HG03457 (cell line): ENCODE results near the gene OPA1.
"Not testable (repeated sequence)": the region's sequence is repeated elsewhere in the genome, so short reads cannot be mapped to it uniquely, and the experiment has no call there.

ENCODE experiments used
- ATAC-seq: cut with Tn5 transposase; IDR thresholded peaks from one replicate; pipeline ENCODE4 v1.9.1; 2021; ENCODE audit warnings: moderate number of reproducible peaks; ENCODE audit not compliant: unreplicated experiment

The OPA1 gene

DNA sequence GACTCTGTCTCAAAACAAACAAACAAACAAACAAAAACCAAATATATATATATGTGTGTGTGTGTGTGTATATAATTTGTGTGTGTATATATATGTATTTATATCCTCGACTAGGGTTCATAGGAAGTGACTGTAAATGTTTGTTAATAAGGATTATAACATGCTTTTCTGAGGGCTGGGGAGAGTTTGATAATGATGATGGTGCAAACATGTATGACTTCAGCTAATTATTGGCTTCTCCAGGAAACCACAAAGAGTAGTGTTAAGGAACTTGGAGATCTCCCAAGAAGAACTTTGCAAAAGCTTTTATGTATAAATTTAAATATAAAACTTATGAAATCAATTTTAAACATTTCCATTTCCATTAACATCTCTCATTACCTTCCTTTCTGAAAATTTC lies 3.9 kb upstream of the OPA1 start:
- ATAC-seq: no peak

GRCh38 chr3:193589616-193590015 lies 3.4 kb upstream of the OPA1 start:
- ATAC-seq: no peak

GRCh38 chr3:193590088-193590856 lies 2.7 kb upstream of the OPA1 start:
- ATAC-seq: no peak

GRCh38 chr3:193593668-193594030 lies 641 bp downstream of the OPA1 start:
- ATAC-seq: peak; percentile 8

DNA sequence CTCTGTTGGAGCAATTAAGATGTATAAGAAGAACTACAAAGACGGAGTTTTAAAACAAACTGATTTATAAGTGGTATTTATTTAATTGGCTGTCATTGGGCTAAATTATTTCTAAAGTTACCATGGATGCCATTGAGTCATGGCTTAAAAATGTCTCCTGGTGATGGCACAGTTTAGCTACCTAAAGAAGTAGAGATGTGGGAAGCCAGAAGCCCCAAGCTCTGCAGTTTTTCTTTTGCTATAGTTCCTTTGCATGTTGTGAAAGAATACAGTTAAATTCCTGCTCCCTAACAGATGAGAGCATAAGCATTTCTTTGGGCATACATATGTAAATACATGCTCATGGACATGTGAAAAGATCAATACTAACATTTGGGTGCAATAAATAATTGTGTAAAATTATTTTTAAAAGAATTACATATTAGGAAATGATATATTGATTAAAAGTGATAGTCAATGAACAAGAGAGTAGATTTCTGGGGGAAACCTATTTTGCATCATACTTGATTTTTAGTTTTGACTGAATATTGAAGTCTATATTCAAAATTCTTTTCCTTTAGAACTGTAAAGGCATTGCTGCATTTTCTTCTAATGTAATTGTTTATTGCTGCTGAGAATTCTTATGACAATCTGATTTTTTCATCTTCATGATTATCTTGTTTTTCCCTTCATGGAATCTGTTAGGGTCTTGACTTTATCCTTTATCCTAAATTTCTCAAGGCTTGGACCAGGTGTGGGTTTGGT lies 2.1 kb downstream of the OPA1 start:
- no peak for ATAC-seq

DNA sequence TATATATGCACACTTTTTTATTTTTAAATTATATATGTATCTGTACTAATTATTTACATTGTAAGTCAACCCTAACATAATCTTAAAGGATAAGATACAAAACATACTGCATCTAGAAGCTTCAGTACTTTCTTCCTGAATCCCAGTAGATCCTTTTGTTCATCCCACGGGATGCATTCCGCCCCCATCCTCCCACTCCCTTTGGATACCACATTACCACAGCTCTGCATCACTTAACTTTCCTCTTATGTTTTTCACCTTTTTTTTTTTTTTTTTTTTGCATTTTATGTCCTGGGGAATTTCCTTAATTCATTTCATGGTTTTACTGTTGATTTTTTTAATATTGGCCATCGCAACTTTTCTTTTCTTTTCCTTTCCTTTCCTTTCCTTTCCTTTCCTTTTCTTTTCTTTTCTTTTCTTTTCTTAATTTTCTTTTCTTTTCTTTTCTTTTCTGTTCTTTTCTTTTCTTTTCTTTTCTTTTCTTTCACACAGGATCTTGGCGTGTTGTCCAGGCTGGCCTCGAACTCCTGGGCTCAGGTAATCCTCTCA lies 3.0 kb downstream of the OPA1 start:
- ATAC-seq: no peak

DNA sequence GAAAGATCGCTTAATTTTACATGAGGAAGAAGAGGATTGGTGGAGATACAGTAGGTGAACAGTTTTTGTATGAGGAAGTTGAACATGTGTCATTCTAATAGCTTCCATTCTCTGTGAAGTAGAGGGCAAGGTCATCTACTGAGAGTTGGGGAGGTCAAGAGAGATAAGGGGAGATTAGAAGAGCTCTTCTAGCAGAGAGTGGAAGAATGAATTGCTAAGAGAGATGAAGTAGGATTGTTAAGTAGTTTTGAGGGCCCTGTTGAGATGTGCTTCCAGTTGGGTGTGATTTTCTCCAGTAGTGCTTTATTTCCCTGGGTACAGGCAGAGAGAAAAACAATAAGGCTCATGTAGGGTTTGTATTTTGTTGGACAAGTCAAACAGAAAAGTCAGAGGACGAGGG lies 5.2 kb downstream of the OPA1 start:
- ATAC-seq: no peak

GRCh38 chr3:193599393-193599792 lies 6.4 kb downstream of the OPA1 start:
- no peak for ATAC-seq

- no peak for ATAC-seq
Measured at GRCh38 chr3:193605876-193606275, 12.9 kb downstream of the OPA1 start.

DNA sequence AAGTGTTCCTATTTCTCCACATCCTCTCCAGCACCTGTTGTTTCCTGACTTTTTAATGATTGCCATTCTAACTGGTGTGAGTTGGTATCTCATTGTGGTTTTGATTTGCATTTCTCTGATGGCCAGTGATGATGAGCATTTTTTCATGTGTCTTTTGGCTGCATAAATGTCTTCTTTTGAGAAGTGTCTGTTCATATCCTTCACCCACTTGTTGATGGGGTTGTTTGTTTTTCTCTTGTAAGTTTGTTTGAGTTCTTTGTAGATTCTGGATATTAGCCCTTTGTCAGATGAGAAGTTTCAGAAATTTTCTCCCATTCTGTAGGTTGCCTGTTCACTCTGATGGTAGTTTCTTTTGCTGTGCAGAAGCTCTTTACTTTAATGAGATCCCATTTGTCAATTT lies 13.9 kb downstream of the OPA1 start:
- not testable (repeated sequence) for ATAC-seq

DNA sequence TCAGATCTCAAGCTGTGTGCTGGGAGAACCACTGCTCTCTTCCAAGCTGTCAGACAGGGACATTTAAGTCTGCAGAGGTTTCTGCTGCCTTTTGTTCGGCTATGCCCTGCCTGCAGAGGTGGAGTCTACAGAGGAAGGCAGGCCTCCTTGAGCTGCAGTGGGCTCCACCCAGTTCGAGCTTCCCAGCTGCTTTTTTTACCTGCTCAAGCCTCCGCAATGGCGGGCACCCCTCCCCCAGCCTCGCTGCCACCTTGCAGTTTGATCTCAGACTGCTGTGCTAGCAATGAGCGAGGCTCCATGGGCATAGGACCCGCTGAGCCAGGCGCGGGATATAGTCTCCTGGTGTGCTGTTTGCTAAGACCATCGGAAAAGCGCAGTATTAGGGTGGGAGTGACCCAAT lies 17.5 kb downstream of the OPA1 start:
- not testable (repeated sequence) for ATAC-seq

GRCh38 chr3:193614430-193614829 lies 21.4 kb downstream of the OPA1 start:
- ATAC-seq: no peak

GRCh38 chr3:193617628-193618027 lies 24.6 kb downstream of the OPA1 start:
- ATAC-seq: no peak

GRCh38 chr3:193620057-193620456 lies 27.0 kb downstream of the OPA1 start:
- ATAC-seq: no peak

DNA sequence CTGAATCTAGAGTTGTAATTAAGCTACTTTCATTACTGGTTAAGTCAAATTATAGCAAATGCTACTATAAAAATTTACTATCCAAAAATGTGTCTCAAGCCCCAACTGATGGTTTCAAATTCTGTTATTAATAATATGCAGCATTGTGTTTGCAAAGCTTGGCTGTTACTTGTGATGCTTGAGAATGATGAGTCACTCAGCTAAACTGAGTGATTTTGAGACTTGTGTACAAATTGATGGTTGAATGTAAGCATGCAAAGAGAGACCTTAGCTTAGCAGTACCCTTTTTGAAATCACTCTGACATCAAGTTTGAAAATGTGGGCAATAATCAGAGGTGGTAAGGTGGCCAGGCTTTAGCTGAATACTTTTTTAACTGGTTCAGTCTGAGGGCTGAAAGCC lies 27.6 kb downstream of the OPA1 start:
- peak; percentile 77 for ATAC-seq

- ATAC-seq: no peak
Measured at GRCh38 chr3:193621127-193621526, 28.1 kb downstream of the OPA1 start.

- no peak for ATAC-seq
Measured at GRCh38 chr3:193630005-193630404, 37.0 kb downstream of the OPA1 start.

DNA sequence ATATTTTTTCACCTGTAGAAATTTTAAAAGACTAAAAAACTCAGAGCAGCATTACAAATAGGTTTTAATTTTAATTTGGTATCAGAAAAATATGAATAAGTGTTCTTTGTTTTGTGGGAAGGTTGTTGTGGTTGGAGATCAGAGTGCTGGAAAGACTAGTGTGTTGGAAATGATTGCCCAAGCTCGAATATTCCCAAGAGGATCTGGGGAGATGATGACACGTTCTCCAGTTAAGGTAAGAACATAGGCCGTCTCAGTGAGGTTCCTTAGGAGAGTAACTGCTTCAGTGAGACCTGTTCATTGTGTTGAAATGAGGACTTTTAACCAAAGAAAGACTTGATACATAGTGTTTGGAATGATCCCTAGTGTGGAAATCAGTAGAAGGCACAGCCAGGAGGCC lies 44.8 kb downstream of the OPA1 start:
- no peak for ATAC-seq

- ATAC-seq: no peak
Measured at GRCh38 chr3:193638833-193639232, 45.8 kb downstream of the OPA1 start.

GRCh38 chr3:193640165-193640715 lies 47.2 kb downstream of the OPA1 start:
- ATAC-seq: no peak

- no peak for ATAC-seq
Measured at GRCh38 chr3:193640728-193641439, 47.9 kb downstream of the OPA1 start.
